ENCODE measurements around the gene LRCH3.

- TF ChIP-seq CTCF (IDR thresholded peaks at IDR 0.05) (no peak), EP300 (IDR thresholded peaks at IDR 0.05) (no peak)
These were observed 17.0 kb downstream of the LRCH3 start for GRCh38 chr3:197807969-197808587.
